ENCODE data around the gene XDH. TPM values are rescaled to one million over a fixed set of nuclear protein-coding genes. Genes with fewer than 3 reads are reported as not detected.

The XDH gene
- total and polyA plus RNA-seq, 2 donors (not counting 1 experiment from before 2014, with no cell fraction given): 0.50 to 0.59 TPM

DNA sequence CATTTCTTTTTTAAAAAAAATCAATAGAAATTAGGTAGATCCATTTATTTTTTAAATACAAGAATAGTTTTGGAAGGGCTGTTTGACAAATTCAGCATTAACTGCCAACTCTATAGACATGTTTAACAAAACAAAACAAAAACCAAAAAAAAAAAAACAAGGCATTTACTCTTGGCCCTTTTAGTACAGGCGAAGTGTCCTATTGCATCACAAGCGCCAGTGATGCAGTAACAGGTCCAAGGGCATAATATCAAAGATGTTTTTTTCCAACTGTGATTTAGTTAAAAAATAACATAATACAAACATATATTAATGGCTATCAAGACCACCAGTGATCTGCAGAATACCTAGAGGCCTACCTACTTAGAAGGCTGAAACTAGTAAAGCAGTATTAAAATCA is 55.3 kb downstream of the XDH start:
- Histone ChIP-seq H2AFZ (ENCODE audit: low read length) (no peak overlapping the region), H3K4me3 (replicated peaks in 1 of 4; ENCODE audit: control extremely low read depth in 1 of 4, insufficient read depth in 1 of 4, low read depth in 3 of 4, low read length in 4 of 4) (no peak overlapping the region), H3K27me3 (ENCODE audit: control insufficient read depth, insufficient read depth, low read length) (no peaks in the 10 kb centered on the region), H3K79me2 (ENCODE audit: control insufficient read depth, insufficient read depth, low read length) (no peaks in the 10 kb centered on the region), H3K9ac (ENCODE audit: insufficient read depth, low read length) (no peak overlapping the region), H4K20me1 (ENCODE audit: control insufficient read depth, extremely low read depth, insufficient read depth, low read length) (no peaks in the 10 kb centered on the region), H3K4me1 (ENCODE audit: control insufficient read depth, extremely low read depth, insufficient read depth, low read length) (no peaks in the 10 kb centered on the region), H3K36me3 (ENCODE audit: control insufficient read depth, insufficient read depth, low read length) (no peaks in the 10 kb centered on the region), H3K27ac (ENCODE audit: insufficient read depth, low read length) (no peak overlapping the region), H3K9me3 (ENCODE audit: control insufficient read depth, insufficient read depth, low read depth, low read length) (no peaks in the 10 kb centered on the region), H3K4me2 (ENCODE audit: extremely low read depth, insufficient read depth, low read length) (no peak overlapping the region)
- peak in 1 of 2 donors; percentile 40 for DNase-seq (ENCODE audit: low read depth in 2 of 2)
- no peak for TF ChIP-seq EZH2 (IDR thresholded peaks at IDR 0.05; ENCODE audit: low read length, missing control alignments)
- TF ChIP-seq, protein P1, sequence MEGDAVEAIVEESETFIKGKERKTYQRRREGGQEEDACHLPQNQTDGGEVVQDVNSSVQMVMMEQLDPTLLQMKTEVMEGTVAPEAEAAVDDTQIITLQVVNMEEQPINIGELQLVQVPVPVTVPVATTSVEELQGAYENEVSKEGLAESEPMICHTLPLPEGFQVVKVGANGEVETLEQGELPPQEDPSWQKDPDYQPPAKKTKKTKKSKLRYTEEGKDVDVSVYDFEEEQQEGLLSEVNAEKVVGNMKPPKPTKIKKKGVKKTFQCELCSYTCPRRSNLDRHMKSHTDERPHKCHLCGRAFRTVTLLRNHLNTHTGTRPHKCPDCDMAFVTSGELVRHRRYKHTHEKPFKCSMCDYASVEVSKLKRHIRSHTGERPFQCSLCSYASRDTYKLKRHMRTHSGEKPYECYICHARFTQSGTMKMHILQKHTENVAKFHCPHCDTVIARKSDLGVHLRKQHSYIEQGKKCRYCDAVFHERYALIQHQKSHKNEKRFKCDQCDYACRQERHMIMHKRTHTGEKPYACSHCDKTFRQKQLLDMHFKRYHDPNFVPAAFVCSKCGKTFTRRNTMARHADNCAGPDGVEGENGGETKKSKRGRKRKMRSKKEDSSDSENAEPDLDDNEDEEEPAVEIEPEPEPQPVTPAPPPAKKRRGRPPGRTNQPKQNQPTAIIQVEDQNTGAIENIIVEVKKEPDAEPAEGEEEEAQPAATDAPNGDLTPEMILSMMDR (conservative IDR thresholded peaks at IDR 0.05 in 1 of 2, IDR thresholded peaks at IDR 0.05 in 1 of 2; ENCODE audit: low read depth in 1 of 2, low read length in 2 of 2): no peak

GRCh38 chr2:31354837-31355236 is 59.7 kb downstream of the XDH start:
- no peaks in the 10 kb centered on the region for H3K79me2 ChIP-seq (ENCODE audit: control insufficient read depth, insufficient read depth, low read length)
- H3K36me3 ChIP-seq (ENCODE audit: control insufficient read depth, insufficient read depth, low read length): no peaks in the 10 kb centered on the region
- no peaks in the 10 kb centered on the region for H3K27me3 ChIP-seq (ENCODE audit: control insufficient read depth, insufficient read depth, low read length)
- H3K9ac ChIP-seq (ENCODE audit: insufficient read depth, low read length): no peak overlapping the region
- no peak for TF ChIP-seq EZH2 (IDR thresholded peaks at IDR 0.05; ENCODE audit: low read length, missing control alignments)
- TF ChIP-seq, protein P1 (conservative IDR thresholded peaks at IDR 0.05 in 1 of 2, IDR thresholded peaks at IDR 0.05 in 1 of 2; ENCODE audit: low read depth in 1 of 2, low read length in 2 of 2): peak in 1 of 2 donors; percentile 47
- DNase-seq (ENCODE audit: low read depth in 2 of 2): peak; percentile 10 to 33
- H2AFZ ChIP-seq (ENCODE audit: low read length): no peak overlapping the region
- no peaks in the 10 kb centered on the region for H3K4me1 ChIP-seq (ENCODE audit: control insufficient read depth, extremely low read depth, insufficient read depth, low read length)
- H3K27ac ChIP-seq (ENCODE audit: insufficient read depth, low read length): no peak overlapping the region
- no peak overlapping the region for H3K4me3 ChIP-seq (replicated peaks in 1 of 4; ENCODE audit: control extremely low read depth in 1 of 4, insufficient read depth in 1 of 4, low read depth in 3 of 4, low read length in 4 of 4)
- no peaks in the 10 kb centered on the region for H3K9me3 ChIP-seq (ENCODE audit: control insufficient read depth, insufficient read depth, low read depth, low read length)
- H4K20me1 ChIP-seq (ENCODE audit: control insufficient read depth, extremely low read depth, insufficient read depth, low read length): no peaks in the 10 kb centered on the region
- H3K4me2 ChIP-seq (ENCODE audit: extremely low read depth, insufficient read depth, low read length): no peak overlapping the region

GRCh38 chr2:31353179-31353578 is 61.4 kb downstream of the XDH start:
- TF ChIP-seq, protein P1 (conservative IDR thresholded peaks at IDR 0.05 in 1 of 2, IDR thresholded peaks at IDR 0.05 in 1 of 2; ENCODE audit: low read depth in 1 of 2, low read length in 2 of 2): no peak
- TF ChIP-seq EZH2 (IDR thresholded peaks at IDR 0.05; ENCODE audit: low read length, missing control alignments): no peak
- no peak overlapping the region for H3K27ac ChIP-seq (ENCODE audit: insufficient read depth, low read length)
- DNase-seq (ENCODE audit: low read depth in 2 of 2): no peak
- no peak overlapping the region for H3K4me3 ChIP-seq (replicated peaks in 1 of 4; ENCODE audit: control extremely low read depth in 1 of 4, insufficient read depth in 1 of 4, low read depth in 3 of 4, low read length in 4 of 4)
- H3K27me3 ChIP-seq (ENCODE audit: control insufficient read depth, insufficient read depth, low read length): no peaks in the 10 kb centered on the region
- no peaks in the 10 kb centered on the region for H3K36me3 ChIP-seq (ENCODE audit: control insufficient read depth, insufficient read depth, low read length)
- peaks cover under 1% of the 10 kb centered on the region for H3K4me1 ChIP-seq (ENCODE audit: control insufficient read depth, extremely low read depth, insufficient read depth, low read length)
- H4K20me1 ChIP-seq (ENCODE audit: control insufficient read depth, extremely low read depth, insufficient read depth, low read length): no peaks in the 10 kb centered on the region
- no peak overlapping the region for H2AFZ ChIP-seq (ENCODE audit: low read length)
- no peak overlapping the region for H3K4me2 ChIP-seq (ENCODE audit: extremely low read depth, insufficient read depth, low read length)
- no peaks in the 10 kb centered on the region for H3K9me3 ChIP-seq (ENCODE audit: control insufficient read depth, insufficient read depth, low read depth, low read length)
- H3K79me2 ChIP-seq (ENCODE audit: control insufficient read depth, insufficient read depth, low read length): no peaks in the 10 kb centered on the region
- H3K9ac ChIP-seq (ENCODE audit: insufficient read depth, low read length): no peak overlapping the region
